Left lung (tissue), 10 donors: ENCODE measurements around the gene MMP28. TPM values are rescaled to one million over a fixed set of nuclear protein-coding genes. Genes with fewer than 3 reads are reported as not detected.
A peak's percentile ranks its signal among the peaks of the same experiment; 100 is the strongest.

Source experiments
- ATAC-seq: fragments of 200-7000 bp; cut with Tn5 transposase; one replicate; pipeline ENCODE4 v1.9.1; 2020; ENCODE audit warnings: moderate library complexity
- DNase-seq, 4 donors: peaks; one replicate each; pipeline ENCODE4 v3.0.0-alpha.2; 2013 to 2020
- H3K27ac ChIP-seq, 2 donors: fragments of 200-600 bp; sonication (generic) in 1 of 2; one replicate each; pipeline versions ENCODE4 v1.5.0 to v1.8.0; 2020 to 2021
- H3K27me3 ChIP-seq, 2 donors: fragments of 200-600 bp; sonication (generic) in 1 of 2; one replicate each; pipeline versions ENCODE4 v1.5.0 to v1.8.0; 2020 to 2021
- H3K36me3 ChIP-seq, 2 donors: fragments of 200-600 bp; sonication (generic) in 1 of 2; one replicate each; pipeline versions ENCODE4 v1.5.0 to v1.8.0; 2020 to 2021
- H3K4me1 ChIP-seq, 2 donors: fragments of 200-600 bp; one replicate each; pipeline ENCODE4 v1.8.0; 2021
- H3K4me3 ChIP-seq, 2 donors: fragments of 200-600 bp; sonication (generic) in 1 of 2; one replicate each; pipeline versions ENCODE4 v1.5.0 to v1.8.0; 2020 to 2021; ENCODE audit warnings: mild to moderate bottlenecking in 1 of 2
- H3K9me3 ChIP-seq, 2 donors: fragments of 200-600 bp; sonication (generic) in 1 of 2; one replicate each; pipeline versions ENCODE4 v1.5.0 to v1.8.0; 2020 to 2021
- intact Hi-C, 2 donors: fragments of 100-400 bp; cut with DNase I; formaldehyde crosslinking; loops; one replicate each; pipeline versions ENCODE4 v1.11.2 to v1.14.2; 2022
- polyA plus RNA-seq, 6 donors: library from polyadenylated mRNA; unstranded; fragments of 120-200 nt; gene quantifications; one replicate each; pipeline ENCODE4 v1.2.1, GENCODE V29; 2013; ENCODE audit not compliant: insufficient read length in 6 of 6
- total RNA-seq, 2 donors: library from RNA; stranded (reverse); fragmentation: NEBNext Ultra II Directional; extraction: Animal tissue kit (Norgen Biotek cat#: 25700); gene quantifications; one replicate each; pipeline ENCODE4 v1.2.1, GENCODE V29; 2021
- TF ChIP-seq, protein P1 (sequence below), 2 donors: fragments of 200-600 bp; sonication (generic) in 1 of 2; IDR thresholded peaks; one replicate each; pipeline versions ENCODE4 v1.5.0 to v1.8.0; 2021; ENCODE audit warnings: antibody characterized with exemption in 2 of 2
- donor health status: DM: no; HTN: yes; CAD: no.
- donor health status: DM: no; HTN: no; CAD: no.

Gene MMP28
- total and polyA plus RNA-seq, 8 donors: 6.6 to 95.0 (median 8.5) TPM

DNA sequence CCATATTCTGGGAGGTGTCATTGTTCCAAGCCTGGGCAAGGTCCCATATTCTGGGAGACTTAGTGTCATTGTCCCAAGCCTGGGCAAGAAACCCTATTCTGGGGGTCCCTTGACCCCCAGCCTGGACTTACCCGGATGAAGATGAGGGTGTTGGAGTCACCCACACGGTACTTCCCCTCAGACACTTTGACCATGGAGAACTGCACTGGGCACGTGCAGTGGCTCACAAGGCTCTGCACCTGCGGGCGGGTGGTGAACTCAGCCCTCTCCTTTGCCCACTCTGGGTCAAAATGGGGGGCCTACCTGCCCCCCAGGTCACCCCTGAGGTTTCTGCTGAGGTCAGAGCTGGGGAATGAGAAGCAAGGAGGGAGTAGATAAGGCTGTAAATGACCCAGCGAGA is 46.5 kb downstream of the MMP28 start:
- Histone ChIP-seq H3K36me3 (no peaks in the 10 kb centered on the region), H3K9me3 (no peaks in the 10 kb centered on the region), H3K27me3 (peaks cover 6 to 60% of the 10 kb centered on the region in 2 donors), H3K27ac (no peak overlapping the region), H3K4me1 (peaks cover 0 to 5% of the 10 kb centered on the region in 2 donors), H3K4me3 (no peak overlapping the region)
- intact Hi-C loops: loop anchor here in 1 of 2 donors (5.0 kb wide), 1 partner anchor 132 kb away; no protein-coding TSS in a partner anchor
- no peak for ATAC-seq
- no peak for DNase-seq
- TF ChIP-seq, protein P1, sequence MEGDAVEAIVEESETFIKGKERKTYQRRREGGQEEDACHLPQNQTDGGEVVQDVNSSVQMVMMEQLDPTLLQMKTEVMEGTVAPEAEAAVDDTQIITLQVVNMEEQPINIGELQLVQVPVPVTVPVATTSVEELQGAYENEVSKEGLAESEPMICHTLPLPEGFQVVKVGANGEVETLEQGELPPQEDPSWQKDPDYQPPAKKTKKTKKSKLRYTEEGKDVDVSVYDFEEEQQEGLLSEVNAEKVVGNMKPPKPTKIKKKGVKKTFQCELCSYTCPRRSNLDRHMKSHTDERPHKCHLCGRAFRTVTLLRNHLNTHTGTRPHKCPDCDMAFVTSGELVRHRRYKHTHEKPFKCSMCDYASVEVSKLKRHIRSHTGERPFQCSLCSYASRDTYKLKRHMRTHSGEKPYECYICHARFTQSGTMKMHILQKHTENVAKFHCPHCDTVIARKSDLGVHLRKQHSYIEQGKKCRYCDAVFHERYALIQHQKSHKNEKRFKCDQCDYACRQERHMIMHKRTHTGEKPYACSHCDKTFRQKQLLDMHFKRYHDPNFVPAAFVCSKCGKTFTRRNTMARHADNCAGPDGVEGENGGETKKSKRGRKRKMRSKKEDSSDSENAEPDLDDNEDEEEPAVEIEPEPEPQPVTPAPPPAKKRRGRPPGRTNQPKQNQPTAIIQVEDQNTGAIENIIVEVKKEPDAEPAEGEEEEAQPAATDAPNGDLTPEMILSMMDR (IDR thresholded peaks at IDR 0.05): no peak

DNA sequence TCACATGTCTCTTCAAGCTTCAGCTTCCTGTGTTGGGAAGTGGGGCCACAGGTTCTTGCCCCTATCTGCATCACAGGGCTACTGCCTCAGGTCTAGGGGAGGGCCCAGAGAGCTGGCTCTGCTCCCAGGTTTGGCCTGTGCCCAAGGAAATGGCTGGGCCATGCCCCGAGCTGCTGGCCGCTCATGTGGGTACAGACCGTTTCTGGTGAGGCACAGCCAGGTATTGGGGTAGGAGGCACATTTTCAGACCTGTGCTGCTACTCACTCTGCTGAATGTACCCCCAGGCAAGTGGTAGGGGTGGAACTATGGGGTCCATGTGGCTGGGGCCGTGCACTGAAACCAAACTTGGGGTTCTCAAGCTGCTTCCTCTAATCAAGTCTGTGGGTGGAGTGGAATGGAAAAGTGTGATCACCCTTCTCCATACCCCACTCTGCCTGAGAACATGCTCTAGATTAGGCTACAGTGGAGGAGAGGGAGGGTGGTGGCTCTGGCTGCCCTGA is 47.0 kb downstream of the MMP28 start:
- Histone ChIP-seq H3K27ac (no peak overlapping the region), H3K4me3 (no peak overlapping the region), H3K27me3 (peaks cover 6 to 65% of the 10 kb centered on the region in 2 donors), H3K36me3 (no peaks in the 10 kb centered on the region), H3K9me3 (no peaks in the 10 kb centered on the region), H3K4me1 (peaks cover 0 to 5% of the 10 kb centered on the region in 2 donors)
- TF ChIP-seq, protein P1 (IDR thresholded peaks at IDR 0.05): no peak
- intact Hi-C loops: loop anchor here in 1 of 2 donors (5.0 kb wide), 1 partner anchor 131 kb away; no protein-coding TSS in a partner anchor
- ATAC-seq (peak; percentile 70), DNase-seq (peak in 1 of 4 donors; percentile 52)

DNA sequence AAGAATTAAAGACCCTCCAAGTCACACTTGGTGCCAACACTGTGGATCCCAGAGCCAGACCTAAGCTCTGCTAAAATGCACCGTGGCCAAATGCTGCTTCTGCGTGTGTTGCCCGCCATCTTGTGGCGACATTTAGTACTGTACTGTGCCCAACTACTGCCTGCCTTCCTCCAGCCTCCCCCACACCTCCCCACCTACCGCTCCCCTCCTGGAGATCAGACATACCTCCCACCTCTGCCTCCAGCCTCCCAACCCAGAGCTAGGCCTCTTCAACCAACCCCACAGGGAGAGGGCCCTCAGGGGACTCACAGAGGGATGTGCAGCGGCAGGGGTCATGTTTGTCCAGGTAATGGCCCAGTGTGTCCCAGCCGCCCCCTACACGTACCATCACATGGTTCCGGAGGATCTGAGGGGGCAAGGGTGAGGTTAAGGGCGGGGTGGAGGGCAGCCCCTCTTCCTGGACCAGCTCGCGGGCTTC is 47.9 kb downstream of the MMP28 start:
- Histone ChIP-seq H3K36me3 (no peaks in the 10 kb centered on the region), H3K4me1 (peaks cover 0 to 5% of the 10 kb centered on the region in 2 donors), H3K27me3 (peaks cover 6 to 65% of the 10 kb centered on the region in 2 donors), H3K9me3 (no peaks in the 10 kb centered on the region), H3K27ac (no peak overlapping the region), H3K4me3 (no peak overlapping the region)
- DNase-seq: peak; percentile 59 to 87 (median 71)
- ATAC-seq: peak; percentile 92
- TF ChIP-seq, protein P1 (IDR thresholded peaks at IDR 0.05): peak; percentile 85 to 87
- intact Hi-C loops: loop anchor here in 1 of 2 donors (5.0 kb wide), 1 partner anchor 130 kb away; no protein-coding TSS in a partner anchor

DNA sequence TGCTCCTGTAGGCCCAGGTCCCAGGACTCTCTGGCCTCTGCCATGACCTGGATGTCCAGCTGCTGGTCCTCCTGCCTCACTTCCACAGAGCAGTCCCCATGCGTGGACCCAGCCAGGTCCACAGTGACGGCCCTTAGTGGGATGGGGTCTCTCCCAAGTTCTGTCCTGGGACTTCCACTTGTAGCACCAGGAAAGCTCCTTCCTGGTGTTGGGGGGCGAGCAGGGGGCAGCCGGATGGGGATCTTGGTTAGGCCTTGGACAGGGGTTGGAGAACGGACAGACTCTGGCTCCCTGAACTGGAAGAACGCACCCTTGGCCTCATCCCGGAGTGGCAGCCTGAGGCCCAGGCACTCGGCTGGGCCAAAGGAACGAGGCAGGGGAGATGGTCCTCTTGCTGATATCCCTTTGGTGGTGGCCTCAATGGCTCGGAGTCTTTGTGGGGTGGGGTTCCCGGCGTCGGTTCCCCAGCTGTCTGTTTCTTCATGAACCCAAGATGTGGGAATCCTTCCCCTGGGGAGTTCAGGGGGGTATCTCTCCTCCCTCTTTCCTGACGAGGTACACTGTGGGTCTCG is 49.6 kb downstream of the MMP28 start:
- Histone ChIP-seq H3K9me3 (no peaks in the 10 kb centered on the region), H3K27me3 (peaks cover 13 to 65% of the 10 kb centered on the region in 2 donors), H3K36me3 (no peaks in the 10 kb centered on the region), H3K27ac (no peak overlapping the region), H3K4me1 (peaks cover 4 to 14% of the 10 kb centered on the region in 2 donors), H3K4me3 (no peak overlapping the region)
- TF ChIP-seq, protein P1 (IDR thresholded peaks at IDR 0.05): no peak
- ATAC-seq (no peak), DNase-seq (peak in 1 of 4 donors; percentile 38)
- intact Hi-C loops: loop anchor here in 1 of 2 donors (5.0 kb wide), 1 partner anchor 129 kb away; no protein-coding TSS in a partner anchor

DNA sequence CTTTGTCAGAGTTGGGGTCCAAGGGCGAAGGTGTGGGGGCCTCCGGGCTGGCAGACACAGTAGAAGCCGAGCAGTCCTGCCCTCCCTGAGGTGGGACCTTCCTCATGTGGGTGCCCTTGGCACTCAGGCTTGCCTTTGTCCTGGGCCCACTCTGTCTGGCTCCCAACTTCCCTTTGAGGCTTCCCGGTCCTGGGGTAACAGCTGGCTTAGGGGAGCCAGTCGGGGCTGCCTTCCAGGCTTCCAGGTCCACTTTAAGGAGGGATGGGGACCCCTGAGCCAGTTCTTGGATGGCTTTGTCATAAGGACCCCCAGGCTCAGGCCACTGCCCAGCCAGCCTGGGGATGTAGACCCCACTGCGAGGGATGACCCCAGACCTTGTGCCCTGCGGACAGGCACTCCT is 50.2 kb downstream of the MMP28 start:
- Histone ChIP-seq H3K4me3 (no peak overlapping the region), H3K9me3 (no peaks in the 10 kb centered on the region), H3K27ac (no peak overlapping the region), H3K4me1 (peaks cover 5 to 14% of the 10 kb centered on the region in 2 donors), H3K36me3 (no peaks in the 10 kb centered on the region), H3K27me3 (peaks cover 19 to 65% of the 10 kb centered on the region in 2 donors)
- peak in 1 of 4 donors; percentile 40 for DNase-seq
- no peak for ATAC-seq
- TF ChIP-seq, protein P1 (IDR thresholded peaks at IDR 0.05): no peak
- intact Hi-C loops: loop anchor here in 1 of 2 donors (5.0 kb wide), 1 partner anchor 128 kb away; no protein-coding TSS in a partner anchor
